ENCODE data around the gene DVL3. TPM values are rescaled to one million over a fixed set of nuclear protein-coding genes. Genes with fewer than 3 reads are reported as not detected.
A peak's percentile ranks its signal among the peaks of the same experiment; 100 is the strongest.

The DVL3 gene
- total and polyA plus RNA-seq, 10 of the 15 experiments (the other 5 are each of a cell fraction or from before 2014, with no cell fraction given), result 2.2 to 39.7 (median 14.5) TPM

GRCh38 chr3:184185461-184186183 is 30.4 kb downstream of the DVL3 start (continued):
- TF ChIP-seq RAD21 (IDR thresholded peaks at IDR 0.05; ENCODE audit: insufficient read depth, low read depth, low read length), result no peak
- no peak for TF ChIP-seq SMAD5 (IDR thresholded peaks at IDR 0.05; ENCODE audit: low read depth)
- TF ChIP-seq GABPA (IDR thresholded peaks at IDR 0.05; ENCODE audit: low read depth), result no peak
- no peak for TF ChIP-seq ETV6 (conservative IDR thresholded peaks at IDR 0.05 in 1 of 2, IDR thresholded peaks at IDR 0.05 in 1 of 2; ENCODE audit: borderline replicate concordance in 1 of 2, low read depth in 1 of 2)
- TF ChIP-seq SMC3 (IDR thresholded peaks at IDR 0.05; ENCODE audit: borderline replicate concordance, low read length), result no peak
- no peak for TF ChIP-seq HDAC2 (IDR thresholded peaks at IDR 0.05)
- peak; percentile 67 for TF ChIP-seq USF2 (IDR thresholded peaks at IDR 0.05; ENCODE audit: borderline replicate concordance, low read depth, low read length)
- TF ChIP-seq CBX3 (IDR thresholded peaks at IDR 0.05; ENCODE audit: borderline replicate concordance, low read depth), result no peak
- TF ChIP-seq WRNIP1 (IDR thresholded peaks at IDR 0.05; ENCODE audit: borderline replicate concordance, low read depth, low read length), result no peak
- no peak for TF ChIP-seq ELK1 (IDR thresholded peaks at IDR 0.05; ENCODE audit: low read depth, low read length)
- TF ChIP-seq BCL3 (IDR thresholded peaks at IDR 0.05; ENCODE audit: borderline replicate concordance, insufficient read depth, low read depth, low read length, poor library complexity, severe bottlenecking), result no peak
- no peak for TF ChIP-seq BCL11A (IDR thresholded peaks at IDR 0.05; ENCODE audit: low read depth, low read length)
- TF ChIP-seq IKZF1 (conservative IDR thresholded peaks at IDR 0.05), result peak; percentile 100
- peak; percentile 20 for TF ChIP-seq CBFB (IDR thresholded peaks at IDR 0.05; ENCODE audit: low read depth)
- TF ChIP-seq KDM1A (IDR thresholded peaks at IDR 0.05; ENCODE audit: borderline replicate concordance), result no peak
- TF ChIP-seq SMAD1 (IDR thresholded peaks at IDR 0.05; ENCODE audit: low read depth, partially characterized antibody), result no peak
- TF ChIP-seq HSF1 (IDR thresholded peaks at IDR 0.05; ENCODE audit: low read depth, low read length), result no peak
- TF ChIP-seq STAT3 (IDR thresholded peaks at IDR 0.05; ENCODE audit: low read depth, low read length), result no peak
- no peak for TF ChIP-seq RFX5 (IDR thresholded peaks at IDR 0.05; ENCODE audit: low read depth, low read length)
- no peak for TF ChIP-seq MYB (IDR thresholded peaks at IDR 0.05; ENCODE audit: borderline replicate concordance, low read depth, low read length)
- peak; percentile 89; the same call in 1 of the 2 replicates for TF ChIP-seq MXI1 (IDR thresholded peaks at IDR 0.05; ENCODE audit: low read depth, low read length)
- TF ChIP-seq RCOR1 (conservative IDR thresholded peaks at IDR 0.05; ENCODE audit: low read depth, low read length), result no peak
- no peak for TF ChIP-seq SREBF2 (IDR thresholded peaks at IDR 0.05; ENCODE audit: low read length)
- TF ChIP-seq NRF1 (conservative IDR thresholded peaks at IDR 0.05; ENCODE audit: low read depth, low read length), result peak; percentile 100
- no peak; the same call in 1 of the 2 replicates for TF ChIP-seq GATAD2B (conservative IDR thresholded peaks at IDR 0.05; ENCODE audit: low read depth)
- no peak for TF ChIP-seq ZNF274 (IDR thresholded peaks at IDR 0.05; ENCODE audit: insufficient read depth, insufficient read length)
- TF ChIP-seq TBL1XR1 (IDR thresholded peaks at IDR 0.05; ENCODE audit: low read depth, low read length), result no peak
- peak; percentile 68; the same call in 1 of the 2 replicates for TF ChIP-seq CHD2 (IDR thresholded peaks at IDR 0.05; ENCODE audit: borderline replicate concordance, low read depth, low read length)
